GM18520 (cell line): ENCODE data around the gene TMEM31.

ENCODE experiments used
- ATAC-seq: cut with Tn5 transposase; IDR thresholded peaks from one replicate; pipeline ENCODE4 v1.9.1; 2021; ENCODE audit not compliant: unreplicated experiment

The TMEM31 gene, protein sequence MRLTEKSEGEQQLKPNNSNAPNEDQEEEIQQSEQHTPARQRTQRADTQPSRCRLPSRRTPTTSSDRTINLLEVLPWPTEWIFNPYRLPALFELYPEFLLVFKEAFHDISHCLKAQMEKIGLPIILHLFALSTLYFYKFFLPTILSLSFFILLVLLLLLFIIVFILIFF

DNA sequence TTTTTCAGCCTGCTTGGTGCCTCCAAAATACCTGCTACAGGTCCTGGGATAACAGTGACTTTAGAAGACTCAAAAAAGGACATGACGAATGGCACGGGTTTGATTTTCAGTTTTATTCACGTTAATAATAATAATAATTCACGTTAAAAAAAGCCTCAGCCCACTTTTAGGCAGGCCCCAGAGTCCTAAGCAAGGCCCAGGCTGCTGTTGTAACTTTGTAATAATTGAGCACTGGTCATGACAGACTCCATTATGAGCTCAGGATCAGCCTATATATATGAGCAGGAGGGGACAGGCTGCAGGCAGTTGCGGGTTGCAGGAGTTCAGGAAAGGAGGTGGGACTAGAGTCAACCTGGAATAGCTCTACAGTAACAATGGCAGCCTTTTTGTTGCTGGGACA is at the start of gene TMEM31:
Gene TMEM31, plus strand, starts transcription at position 301 of the 400 bp plus-strand sequence. CDS start 1,350 bp downstream, outside the sequence.
- no peak for ATAC-seq

DNA sequence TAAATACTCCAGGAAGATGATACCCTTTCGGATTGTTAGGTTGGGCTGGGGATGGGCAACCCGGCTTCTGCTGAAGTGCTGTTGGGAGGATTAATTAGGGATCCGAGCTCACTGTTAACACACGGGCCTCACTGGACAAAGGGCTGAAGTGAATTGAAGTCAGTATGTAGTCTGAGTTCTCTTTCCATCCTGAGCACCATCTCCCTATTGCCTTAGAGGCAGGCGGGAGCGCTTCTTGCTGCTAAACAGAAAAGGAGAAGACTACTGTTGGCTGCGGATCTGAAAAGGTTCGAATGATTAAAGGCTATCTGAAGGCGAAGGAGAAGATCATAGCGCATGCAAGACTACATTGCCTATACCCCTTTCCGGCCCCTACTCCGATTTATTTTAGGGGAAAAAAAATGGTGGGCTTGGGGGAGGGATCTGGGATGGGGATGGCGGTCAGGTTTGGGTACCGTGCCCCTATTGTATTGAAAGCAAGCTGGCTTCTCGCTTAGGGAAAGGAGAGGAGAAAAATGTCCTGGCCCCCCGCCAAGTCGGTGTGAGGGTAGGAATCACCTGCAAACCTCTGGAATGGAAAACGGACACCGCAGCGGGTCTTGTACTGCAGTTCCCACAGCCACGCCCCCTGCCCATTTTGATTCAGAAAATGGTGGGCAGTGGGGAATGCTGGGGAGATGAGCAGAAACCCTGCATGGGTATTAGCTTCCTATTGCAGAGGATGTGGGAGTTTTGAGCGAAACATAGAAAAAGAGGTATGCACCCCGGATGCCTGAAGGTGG is 46.5 kb upstream of the TMEM31 start:
- ATAC-seq, result no peak

DNA sequence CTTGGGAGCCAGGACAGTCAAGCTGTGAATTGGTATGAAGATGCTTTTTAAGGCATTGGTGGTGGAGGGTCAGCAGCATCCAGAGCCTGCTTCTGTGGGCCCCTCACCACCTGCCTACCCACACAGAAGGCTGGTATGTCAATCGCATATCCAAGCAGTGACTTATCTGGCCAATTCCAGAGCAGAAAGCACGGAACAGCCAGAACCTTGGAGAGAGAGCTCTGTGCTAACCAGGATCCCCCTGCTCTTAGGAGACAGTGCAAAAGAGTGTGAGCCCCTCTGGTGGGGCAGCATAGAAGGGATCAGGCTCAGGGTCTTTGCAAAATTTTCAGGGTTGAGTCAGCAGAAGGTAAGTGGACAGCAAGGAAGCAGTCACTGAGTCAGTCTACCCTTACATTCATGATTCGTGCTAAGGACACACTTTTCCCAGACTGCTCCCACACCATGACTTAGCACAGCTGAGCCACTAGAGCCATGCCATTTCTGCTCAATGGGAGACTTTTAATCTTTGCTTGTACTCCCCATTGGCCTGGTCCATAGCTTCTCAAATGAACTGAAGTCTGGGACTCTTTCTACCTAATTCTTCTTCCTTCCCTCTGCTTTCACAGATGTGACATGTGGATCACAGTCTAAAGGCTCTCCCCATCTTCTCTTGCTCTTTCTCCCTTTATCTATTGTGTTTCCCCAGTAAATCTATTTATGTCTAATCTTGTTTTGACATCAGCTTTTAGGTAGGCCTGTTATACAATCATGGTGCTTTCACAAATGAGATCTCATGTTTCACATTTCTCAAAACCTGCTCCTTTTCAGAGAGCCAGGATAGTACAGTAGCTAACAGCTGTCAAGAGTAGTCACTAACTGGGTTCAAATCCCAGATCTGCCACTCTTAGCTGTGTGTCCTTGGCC is 44.3 kb upstream of the TMEM31 start:
- no peak for ATAC-seq

GRCh38 chrX:103669745-103670144 is 41.0 kb upstream of the TMEM31 start:
- no peak for ATAC-seq

DNA sequence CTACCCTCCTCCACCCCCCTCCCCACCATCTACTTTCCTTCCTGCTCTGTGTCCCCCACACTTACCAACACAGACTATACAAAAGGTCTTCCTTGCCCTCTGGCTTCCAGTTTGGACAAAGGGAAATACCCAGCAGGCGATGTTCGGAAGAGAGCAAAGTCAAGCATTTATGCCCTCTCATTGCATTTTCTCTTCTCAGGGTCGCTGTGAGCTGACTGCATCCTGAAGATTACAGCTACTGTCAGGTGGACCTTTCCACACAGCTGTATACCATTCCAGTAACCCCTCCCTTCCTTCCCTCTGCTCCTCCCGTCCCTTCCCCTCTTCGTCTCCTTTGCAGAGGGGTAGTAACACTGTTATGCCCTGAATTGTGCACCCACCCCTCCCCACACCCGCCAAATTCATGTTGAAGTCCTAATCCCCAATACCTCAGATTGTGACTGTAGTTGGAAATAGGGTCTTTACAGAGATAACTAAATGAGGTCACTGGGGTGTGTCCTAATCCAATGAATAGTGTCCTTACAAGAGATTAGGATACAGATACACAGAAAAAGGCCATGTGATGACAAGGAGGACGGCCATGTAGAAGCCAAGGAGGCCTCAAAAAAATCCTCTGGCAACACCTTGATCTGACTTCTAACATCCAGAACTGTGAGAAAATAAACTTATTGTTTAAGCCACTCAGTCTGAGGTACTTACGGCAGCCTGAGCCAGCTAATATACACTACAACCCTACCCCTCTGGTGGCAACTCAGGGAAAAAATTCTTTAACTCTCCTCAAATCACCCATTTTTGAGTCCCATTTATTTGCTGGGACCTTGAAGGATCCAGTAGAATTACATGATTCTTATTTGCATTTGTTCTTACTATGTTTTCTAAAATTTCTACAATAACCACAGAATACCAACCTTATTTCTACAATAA is 35.9 kb upstream of the TMEM31 start:
- ATAC-seq, result no peak

DNA sequence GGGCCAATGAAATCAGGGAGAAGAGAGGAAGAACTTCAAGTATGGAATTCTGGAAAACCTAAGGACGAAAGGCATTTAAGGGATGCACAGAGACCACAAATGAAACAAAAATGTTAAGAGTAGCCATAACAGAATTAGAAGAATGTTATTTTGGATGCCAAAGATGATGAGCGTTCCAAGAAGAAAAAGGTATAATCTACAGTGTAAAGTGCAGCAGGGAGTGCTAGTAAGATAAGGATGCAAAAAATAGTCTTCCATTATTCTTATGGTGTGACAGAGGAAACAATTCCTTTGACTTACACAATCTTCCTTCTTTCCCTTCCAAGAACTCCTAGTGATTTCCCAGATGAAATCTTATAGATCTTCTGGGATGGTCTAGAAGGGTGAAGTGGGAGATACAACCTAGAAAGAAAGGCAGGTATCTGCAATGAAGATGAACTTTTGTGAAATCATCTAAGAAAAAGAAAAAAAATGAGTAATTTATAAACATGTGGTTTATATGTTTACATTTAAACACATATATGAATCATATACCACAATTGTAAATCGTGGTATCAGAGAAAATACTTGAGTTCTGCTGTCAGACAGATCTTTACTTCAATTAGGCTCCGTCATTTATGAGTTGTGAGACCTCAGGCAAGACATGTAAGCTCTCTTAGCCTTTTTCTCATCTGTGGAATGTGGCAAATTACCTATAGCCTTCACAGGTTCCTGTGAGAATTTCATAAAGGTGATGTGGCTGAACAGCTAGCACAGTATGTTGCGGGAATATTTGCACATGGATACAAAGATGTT is 32.3 kb upstream of the TMEM31 start:
- no peak for ATAC-seq

GRCh38 chrX:103681443-103681842 is 29.3 kb upstream of the TMEM31 start:
- ATAC-seq, result no peak

GRCh38 chrX:103685396-103685795 is 25.3 kb upstream of the TMEM31 start:
- no peak for ATAC-seq

- peak; percentile 91 for ATAC-seq
Observed at GRCh38 chrX:103686199-103687072, 24.3 kb upstream of the TMEM31 start, which contains the start of gene MORF4L2. MORF4L2 (minus strand) TSS chrX:103686699; CDS start chrX:103677027, 9,672 bp downstream.

- peak; percentile 21 for ATAC-seq
Observed at GRCh38 chrX:103687073-103687695, 23.5 kb upstream of the TMEM31 start.

- ATAC-seq, result no peak
Observed at GRCh38 chrX:103687696-103688201, 23.0 kb upstream of the TMEM31 start.

DNA sequence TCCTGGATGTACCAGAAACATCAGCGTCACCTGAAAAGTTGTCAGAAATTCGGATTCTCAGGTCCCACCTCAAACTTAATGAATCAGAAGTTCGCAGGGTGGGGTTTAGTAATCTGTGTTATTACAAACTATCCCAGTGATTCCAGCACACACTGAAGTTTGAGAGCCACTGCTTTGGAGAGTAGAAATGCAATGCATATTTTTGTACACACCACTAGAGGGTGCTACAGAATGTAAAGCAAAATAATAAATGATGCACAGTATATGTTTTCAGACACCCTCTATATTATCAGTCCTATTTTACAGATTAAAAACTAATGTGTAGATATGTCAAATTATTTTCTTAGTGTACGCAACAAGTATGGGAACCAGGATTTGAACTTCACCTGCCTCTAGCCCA is 21.8 kb upstream of the TMEM31 start:
- no peak for ATAC-seq

- ATAC-seq, result no peak
Observed at GRCh38 chrX:103691059-103691458, 19.6 kb upstream of the TMEM31 start.

DNA sequence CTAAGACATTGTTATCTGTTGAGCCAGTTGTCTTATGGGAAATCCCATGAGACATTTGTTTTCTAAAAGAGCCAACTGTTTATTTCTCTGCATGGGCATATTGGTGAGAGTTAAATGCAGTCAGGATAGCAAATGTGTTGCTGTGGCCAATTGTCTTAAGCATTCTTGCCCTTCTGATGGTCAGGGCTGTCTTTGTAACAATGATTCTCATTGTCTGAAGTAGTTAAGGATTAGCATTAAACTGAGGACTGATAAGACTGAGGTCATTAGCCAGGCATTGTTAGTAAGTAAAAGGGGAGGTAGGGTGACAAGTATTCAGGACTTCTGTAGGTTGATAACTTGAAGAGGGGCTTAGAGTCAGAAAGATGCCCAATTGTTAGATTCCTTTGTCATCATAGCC is 13.0 kb upstream of the TMEM31 start:
- no peak for ATAC-seq

- ATAC-seq, result no peak
Observed at GRCh38 chrX:103699243-103699642, 11.5 kb upstream of the TMEM31 start.

DNA sequence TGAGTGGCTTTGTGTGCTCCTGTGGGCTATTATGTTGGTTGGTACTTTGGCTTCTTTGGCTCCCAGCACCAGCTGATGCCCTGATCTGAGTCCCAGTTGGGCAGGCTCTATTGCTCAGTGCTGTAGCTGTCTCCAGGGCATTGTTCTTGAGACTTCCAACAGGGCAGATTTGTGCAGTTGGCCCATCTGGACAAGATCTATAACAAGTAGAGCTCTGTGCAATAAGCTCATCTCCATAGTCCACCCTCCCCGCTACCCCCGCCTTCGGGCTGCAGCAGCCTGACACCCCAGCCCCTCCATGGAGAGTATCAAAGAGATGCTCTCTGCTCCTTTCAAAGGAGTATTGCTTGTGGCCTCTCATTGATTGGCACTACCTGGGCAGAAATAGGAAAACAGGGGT is 5.8 kb upstream of the TMEM31 start:
- ATAC-seq, result no peak

- ATAC-seq, result no peak
Observed at GRCh38 chrX:103716962-103717361, 6.3 kb downstream of the TMEM31 start.

DNA sequence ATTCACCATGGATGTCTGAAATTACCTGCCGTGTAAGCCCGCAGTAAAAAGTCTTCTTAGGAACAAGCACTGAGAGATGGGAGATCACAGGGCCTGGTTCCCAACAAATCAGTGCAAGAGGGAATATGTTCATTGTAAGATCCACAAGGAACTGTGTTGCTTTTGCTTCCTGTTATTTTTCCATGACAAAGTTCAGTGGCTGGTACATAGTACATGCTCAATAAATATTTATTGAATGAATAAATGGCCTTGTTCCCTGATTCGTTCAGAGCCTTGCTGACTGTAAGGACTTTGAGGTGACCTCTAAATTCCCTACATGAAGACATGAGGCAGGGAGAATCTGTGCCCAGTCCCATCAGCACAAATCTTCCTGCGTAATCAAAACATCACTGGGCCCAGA is 7.4 kb downstream of the TMEM31 start:
- ATAC-seq, result no peak
